HS-5 (cell line): ENCODE measurements around the gene XIST.
A peak's percentile ranks its signal among the peaks of the same experiment; 100 is the strongest.
"Not testable (repeated sequence)": the region's sequence is repeated elsewhere in the genome, so short reads cannot be mapped to it uniquely, and the experiment has no call there.

ENCODE experiments used
- DNase-seq: peaks from one replicate; pipeline ENCODE4 v3.0.0-alpha.2; 2012; ENCODE audit warnings: low read depth

The XIST gene

GRCh38 chrX:73839152-73839551 is 13.4 kb downstream of the XIST start:
- DNase-seq, result no peak

GRCh38 chrX:73838123-73838522 is 14.4 kb downstream of the XIST start:
- no peak for DNase-seq

GRCh38 chrX:73836956-73837477 is 15.5 kb downstream of the XIST start:
- DNase-seq, result no peak

- no peak for DNase-seq
Measured at GRCh38 chrX:73834219-73834618, 18.3 kb downstream of the XIST start.

GRCh38 chrX:73832319-73832718 is 20.2 kb downstream of the XIST start:
- no peak for DNase-seq

GRCh38 chrX:73831500-73831899 is 21.0 kb downstream of the XIST start:
- no peak for DNase-seq

GRCh38 chrX:73830489-73831414 is 21.8 kb downstream of the XIST start:
- DNase-seq, result no peak

GRCh38 chrX:73829890-73830466 is 22.5 kb downstream of the XIST start:
- no peak for DNase-seq

- DNase-seq, result no peak
Measured at GRCh38 chrX:73828080-73828720, 24.3 kb downstream of the XIST start.

- no peak for DNase-seq
Measured at GRCh38 chrX:73827406-73827805, 25.1 kb downstream of the XIST start.

GRCh38 chrX:73826996-73827395 is 25.5 kb downstream of the XIST start:
- no peak for DNase-seq

GRCh38 chrX:73825569-73825968 is 26.9 kb downstream of the XIST start:
- no peak for DNase-seq

- DNase-seq, result no peak
Measured at GRCh38 chrX:73823473-73824004, 29.0 kb downstream of the XIST start.

- DNase-seq, result no peak
Measured at GRCh38 chrX:73822775-73823174, 29.7 kb downstream of the XIST start.

- no peak for DNase-seq
Measured at GRCh38 chrX:73821921-73822559, 30.5 kb downstream of the XIST start.

- not testable (repeated sequence) for DNase-seq
Measured at GRCh38 chrX:73819864-73820558, 32.5 kb downstream of the XIST start.

GRCh38 chrX:73818200-73819116 is 34.1 kb downstream of the XIST start:
- no peak for DNase-seq

GRCh38 chrX:73817393-73818199 is 34.9 kb downstream of the XIST start:
- no peak for DNase-seq

- peak; percentile 35 for DNase-seq
Measured at GRCh38 chrX:73812256-73812655, 40.3 kb downstream of the XIST start.
